Aorta (tissue), 5 donors: ENCODE measurements around the gene BBOF1. TPM values are rescaled to one million over a fixed set of nuclear protein-coding genes. Genes with fewer than 3 reads are reported as not detected.

Experiments used
- ATAC-seq: fragments of 200-7000 bp; cut with Tn5 transposase; one replicate; pipeline ENCODE4 v1.9.1; 2022; ENCODE audit warnings: moderate library complexity; ENCODE audit not compliant: low FRiP score
- DNase-seq, 2 donors: peaks; one replicate each; pipeline ENCODE4 v3.0.0-alpha.2; 2020
- H3K27ac ChIP-seq, 2 donors: one replicate each; pipeline ENCODE4 v1.5.1; 2013; ENCODE audit warnings: low read length in 2 of 2, mild to moderate bottlenecking in 2 of 2, moderate library complexity in 2 of 2, control low read depth in 1 of 2, inconsistent platforms in 1 of 2, low read depth in 1 of 2
- H3K27me3 ChIP-seq, 2 donors: one replicate each; pipeline ENCODE4 v1.6.1; 2013; ENCODE audit warnings: control low read depth in 1 of 2, low read length in 1 of 2, mild to moderate bottlenecking in 1 of 2, moderate library complexity in 1 of 2; ENCODE audit not compliant: insufficient read depth in 2 of 2, control insufficient read depth in 1 of 2
- H3K36me3 ChIP-seq, 2 donors: one replicate each; pipeline ENCODE4 v1.6.1; 2013; ENCODE audit warnings: control low read depth in 1 of 2, low read length in 1 of 2, mild to moderate bottlenecking in 1 of 2; ENCODE audit not compliant: insufficient read depth in 2 of 2, control insufficient read depth in 1 of 2
- H3K4me1 ChIP-seq, 2 donors: one replicate each; pipeline ENCODE4 v1.6.1; 2013; ENCODE audit warnings: low read length in 2 of 2, control low read depth in 1 of 2, mild to moderate bottlenecking in 1 of 2, moderate library complexity in 1 of 2; ENCODE audit not compliant: insufficient read depth in 2 of 2, control insufficient read depth in 1 of 2
- H3K4me3 ChIP-seq, 2 donors: one replicate each; pipeline ENCODE4 v1.5.1; 2013; ENCODE audit warnings: low read length in 2 of 2, control low read depth in 1 of 2, mild to moderate bottlenecking in 1 of 2
- H3K9me3 ChIP-seq: one replicate; pipeline ENCODE4 v1.6.1; 2013; ENCODE audit warnings: mild to moderate bottlenecking, low read length; ENCODE audit not compliant: control insufficient read depth
- WGBS, 2 donors: extraction: QIAGEN DNeasy Blood & Tissue Kit; methylation state at CpG; one replicate each; pipeline ENCODE4 v1.1.7; 2013; 5-methylcytosine and 5-hydroxymethylcytosine counted together
- intact Hi-C, 2 donors: fragments of 100-400 bp; cut with DNase I; formaldehyde crosslinking; loops; one replicate each; pipeline versions ENCODE4 v1.14.2 to v1.15.0; 2022
- polyA plus RNA-seq, 2 donors: library from polyadenylated mRNA; stranded (reverse); fragments of 200-250 nt; gene quantifications; one replicate each; pipeline ENCODE4 v1.2.3, GENCODE V29; 2013
- total RNA-seq, 2 donors: library from RNA; stranded (reverse); fragmentation: NEBNext Ultra II Directional; extraction: Animal tissue kit (Norgen Biotek cat#: 25700); gene quantifications; one replicate each; pipeline ENCODE4 v1.2.1, GENCODE V29; 2021
- donor health status: healthy with polysubstance abuse.
- donor health status: Bipolar disorder and iron deficiency.
- donor health status: DM: no; HTN: no; CAD: no.
- donor health status: DM: no; HTN: no; CAD: no.
- donor health status: DM: yes; HTN: yes; CAD: no.

The BBOF1 gene
- total and polyA plus RNA-seq, 4 donors, result 2.0 to 6.3 (median 5.5) TPM

- DNase-seq (no peak), ATAC-seq (no peak)
- intact Hi-C loops, result no loop called here
- Histone ChIP-seq H3K27me3 (no peaks in the 10 kb centered on the region), H3K4me1 (no peaks in the 10 kb centered on the region), H3K4me3 (no peak overlapping the region), H3K9me3 (no peaks in the 10 kb centered on the region), H3K36me3 (no peaks in the 10 kb centered on the region), H3K27ac (no peak overlapping the region)
These were observed 3.2 kb upstream of the BBOF1 start for GRCh38 chr14:74015963-74016362.

GRCh38 chr14:74018174-74018585, 969 bp upstream of the BBOF1 start:
- peak; percentile 10 for ATAC-seq
- Histone ChIP-seq H3K4me3 (peak overlapping the region; percentile 50 to 84), H3K9me3 (no peaks in the 10 kb centered on the region), H3K27me3 (no peaks in the 10 kb centered on the region), H3K27ac (peak overlapping the region in 1 of 2 donors; percentile 95), H3K4me1 (no peaks in the 10 kb centered on the region), H3K36me3 (no peaks in the 10 kb centered on the region)
- WGBS, 2 donors, result 1 to 2% methylated on average over 8 of the region's 8 CpGs
- intact Hi-C loops, result no loop called here
- DNase-seq, result no peak

- H3K4me3 ChIP-seq, result peak overlapping the region; percentile 28 to 60
- H3K4me1 ChIP-seq, result no peaks in the 10 kb centered on the region
- H3K27me3 ChIP-seq, result no peaks in the 10 kb centered on the region
- ATAC-seq (no peak), DNase-seq (no peak)
- H3K36me3 ChIP-seq, result no peaks in the 10 kb centered on the region
- H3K9me3 ChIP-seq, result no peaks in the 10 kb centered on the region
- H3K27ac ChIP-seq, result peak overlapping the region in 1 of 2 donors; percentile 8
- 1% methylated on average over 21 of the region's 21 CpGs for WGBS, 2 donors
- intact Hi-C loops, result no loop called here
These were observed 424 bp downstream of the BBOF1 start for GRCh38 chr14:74019408-74020137.

DNA sequence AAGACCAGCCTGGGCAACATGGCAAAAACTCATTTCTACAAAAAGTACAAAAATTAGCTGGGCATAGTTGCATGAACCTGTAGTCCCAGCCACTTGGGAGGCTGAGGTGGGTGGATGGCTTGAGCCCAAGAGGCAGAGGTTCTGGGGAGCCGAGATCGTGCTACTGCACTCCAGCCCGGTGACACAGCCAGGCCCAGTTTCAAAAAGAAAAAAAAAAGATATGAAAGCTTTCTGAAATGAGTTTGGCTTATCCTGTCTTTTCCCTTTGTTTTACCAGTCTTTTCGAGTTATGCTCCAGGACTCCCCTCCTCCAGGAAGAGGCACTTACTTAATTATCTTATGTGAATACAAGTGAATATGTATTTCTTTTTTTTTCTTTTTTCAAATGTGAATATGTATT, 3.2 kb downstream of the BBOF1 start:
- no peaks in the 10 kb centered on the region for H3K9me3 ChIP-seq
- no peak overlapping the region for H3K27ac ChIP-seq
- no peak for ATAC-seq
- H3K27me3 ChIP-seq, result no peaks in the 10 kb centered on the region
- no peaks in the 10 kb centered on the region for H3K4me1 ChIP-seq
- no peak for DNase-seq
- 77 to 80% methylated on average over 4 of the region's 4 CpGs for WGBS, 2 donors
- intact Hi-C loops, result no loop called here
- H3K4me3 ChIP-seq, result no peak overlapping the region
- no peaks in the 10 kb centered on the region for H3K36me3 ChIP-seq

- H3K9me3 ChIP-seq, result no peaks in the 10 kb centered on the region
- H3K4me1 ChIP-seq, result no peaks in the 10 kb centered on the region
- no peak for DNase-seq
- ATAC-seq, result no peak
- H3K27ac ChIP-seq, result no peak overlapping the region
- intact Hi-C loops, result no loop called here
- WGBS, 2 donors, result 97 to 98% methylated on average over 3 of the region's 3 CpGs
- H3K36me3 ChIP-seq, result no peaks in the 10 kb centered on the region
- no peak overlapping the region for H3K4me3 ChIP-seq
- H3K27me3 ChIP-seq, result no peaks in the 10 kb centered on the region
These were observed 10.0 kb downstream of the BBOF1 start for GRCh38 chr14:74029136-74029535.

- WGBS, 2 donors, result 84 to 88% methylated on average over 3 of the region's 3 CpGs
- no peak overlapping the region for H3K27ac ChIP-seq
- no peak for ATAC-seq
- H3K27me3 ChIP-seq, result no peaks in the 10 kb centered on the region
- DNase-seq, result no peak
- H3K4me1 ChIP-seq, result no peaks in the 10 kb centered on the region
- H3K4me3 ChIP-seq, result no peak overlapping the region
- H3K9me3 ChIP-seq, result no peaks in the 10 kb centered on the region
- intact Hi-C loops, result no loop called here
- H3K36me3 ChIP-seq, result no peaks in the 10 kb centered on the region
These were observed 15.4 kb downstream of the BBOF1 start for GRCh38 chr14:74034572-74034971.

DNA sequence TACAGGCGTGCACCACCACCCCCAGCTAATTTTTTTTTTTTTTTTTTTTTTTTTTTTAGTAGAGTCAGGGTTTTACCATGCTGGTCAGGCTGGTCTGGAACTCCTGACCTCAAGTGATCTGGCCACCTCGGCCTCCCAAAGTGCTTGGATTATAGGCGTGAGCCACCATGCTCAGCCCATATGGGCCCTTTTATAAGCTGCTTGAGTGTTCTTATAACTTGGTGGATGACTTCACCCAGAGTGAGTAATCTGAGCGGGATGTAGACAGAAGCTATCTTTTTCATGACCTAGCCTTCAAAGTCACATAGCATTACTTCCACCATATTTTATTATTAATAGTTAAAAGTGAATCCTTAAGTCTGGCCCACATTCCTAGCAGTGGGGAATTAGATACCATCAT, 16.4 kb downstream of the BBOF1 start:
- 94 to 97% methylated on average over 4 of the region's 4 CpGs for WGBS, 2 donors
- Histone ChIP-seq H3K4me3 (no peak overlapping the region), H3K36me3 (no peaks in the 10 kb centered on the region), H3K4me1 (no peaks in the 10 kb centered on the region), H3K27me3 (no peaks in the 10 kb centered on the region), H3K27ac (no peak overlapping the region), H3K9me3 (no peaks in the 10 kb centered on the region)
- no peak for ATAC-seq
- DNase-seq, result no peak
- intact Hi-C loops, result loop anchor here in 1 of 2 donors (5.0 kb wide), 1 partner anchor 83 kb away; the partner anchor contains the start of genes COQ6 and FAM161B

DNA sequence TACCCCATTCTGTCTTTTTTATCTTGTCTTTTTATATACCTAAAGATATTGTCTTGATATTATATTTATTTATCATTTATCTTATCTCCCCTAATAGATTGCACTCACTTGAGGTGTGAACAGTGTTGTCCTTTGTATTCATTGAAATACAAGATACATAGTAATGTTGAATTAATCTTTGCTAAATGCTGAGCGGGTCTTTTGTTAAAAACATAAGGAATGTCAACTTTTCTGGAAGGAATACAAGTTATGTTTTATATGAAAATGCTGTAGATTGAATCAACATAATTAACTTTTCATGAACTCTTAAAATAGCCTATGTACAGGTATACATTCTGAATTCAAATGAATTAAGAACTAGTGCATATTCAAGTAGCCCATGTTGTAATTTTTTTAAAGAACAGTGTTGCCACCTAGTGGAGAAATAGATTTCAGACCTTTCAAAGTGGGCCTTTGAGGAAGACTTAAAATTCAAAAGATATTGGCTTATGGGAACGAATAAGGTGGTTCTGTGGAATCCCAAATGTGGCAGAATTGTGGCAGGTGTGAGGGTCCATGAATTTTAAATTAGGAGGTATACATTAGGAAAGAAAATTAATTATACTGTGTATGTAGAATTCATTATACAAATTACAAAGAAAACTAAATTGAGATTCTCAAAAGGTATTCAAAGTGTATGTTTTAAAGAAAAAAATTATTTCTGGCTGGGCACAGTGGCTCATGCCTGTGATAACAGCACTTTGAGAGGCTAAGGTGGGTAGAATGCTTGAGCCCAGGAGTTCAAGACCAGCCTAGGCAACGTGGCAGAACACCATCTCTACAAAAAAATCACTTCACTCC, 19.1 kb downstream of the BBOF1 start:
- WGBS, 2 donors, result 63 to 65% methylated on average over 3 of the region's 3 CpGs
- Histone ChIP-seq H3K4me1 (no peaks in the 10 kb centered on the region), H3K27ac (no peak overlapping the region), H3K9me3 (no peaks in the 10 kb centered on the region), H3K4me3 (no peak overlapping the region), H3K27me3 (no peaks in the 10 kb centered on the region), H3K36me3 (no peaks in the 10 kb centered on the region)
- intact Hi-C loops, result loop anchor here in 1 of 2 donors (5.0 kb wide), 1 partner anchor 86 kb away; the partner anchor contains the start of genes COQ6 and FAM161B
- DNase-seq (no peak), ATAC-seq (no peak)
